AG04450 (cell line): ENCODE data around the gene SETDB1. TPM values are rescaled to one million over a fixed set of nuclear protein-coding genes. Genes with fewer than 3 reads are reported as not detected.

Experiments used
- CTCF ChIA-PET: fragments of 300-600, 350-600 bp; formaldehyde crosslinking; extraction: SDS; loops from one replicate; lab custom pipeline; 2022; ENCODE audit warnings: antibody characterized with exemption, inconsistent platforms; lab: Charles Lee
- POLR2A ChIA-PET: fragments of 350-600 bp; formaldehyde crosslinking; extraction: SDS; loops from one replicate; lab custom pipeline; 2021; ENCODE audit warnings: antibody characterized with exemption, inconsistent platforms; lab: Yijun Ruan, JAX
- DNase-seq: peaks from one replicate; pipeline ENCODE4 v3.0.0-alpha.2; 2011; ENCODE audit warnings: low read depth, low spot score
- H3K27ac ChIP-seq: one replicate; pipeline ENCODE4 v1.5.1; 2012; ENCODE audit warnings: low read depth, low read length, control low read depth
- H3K27me3 ChIP-seq: one replicate; pipeline ENCODE4 v1.6.0; 2012; ENCODE audit warnings: low read length; ENCODE audit not compliant: control insufficient read depth, insufficient read depth
- H3K4me3 ChIP-seq: 2 replicates; pipeline ENCODE4 v1.5.1; 2011; ENCODE audit warnings: mild to moderate bottlenecking, low read depth, low read length, control low read depth
- H3K9me3 ChIP-seq: 2 replicates; pipeline ENCODE4 v1.5.1; 2012; ENCODE audit warnings: low read length; ENCODE audit not compliant: control insufficient read depth, insufficient read depth
- polyA plus RNA-seq: library from polyadenylated mRNA; depleted of rRNA; stranded (reverse); fragments of >200 nt; gene quantifications from 2 replicates; pipeline ENCODE4 v1.2.3, GENCODE V29; 2011
- TF ChIP-seq, protein P1 (sequence below): IDR thresholded peaks from 2 replicates; pipeline ENCODE4 v1.5.1; 2011; ENCODE audit warnings: low read depth, low read length, control low read depth, inconsistent platforms

SETDB1 gene
- polyA plus RNA-seq, 1 experiment = 35.5 TPM

DNA sequence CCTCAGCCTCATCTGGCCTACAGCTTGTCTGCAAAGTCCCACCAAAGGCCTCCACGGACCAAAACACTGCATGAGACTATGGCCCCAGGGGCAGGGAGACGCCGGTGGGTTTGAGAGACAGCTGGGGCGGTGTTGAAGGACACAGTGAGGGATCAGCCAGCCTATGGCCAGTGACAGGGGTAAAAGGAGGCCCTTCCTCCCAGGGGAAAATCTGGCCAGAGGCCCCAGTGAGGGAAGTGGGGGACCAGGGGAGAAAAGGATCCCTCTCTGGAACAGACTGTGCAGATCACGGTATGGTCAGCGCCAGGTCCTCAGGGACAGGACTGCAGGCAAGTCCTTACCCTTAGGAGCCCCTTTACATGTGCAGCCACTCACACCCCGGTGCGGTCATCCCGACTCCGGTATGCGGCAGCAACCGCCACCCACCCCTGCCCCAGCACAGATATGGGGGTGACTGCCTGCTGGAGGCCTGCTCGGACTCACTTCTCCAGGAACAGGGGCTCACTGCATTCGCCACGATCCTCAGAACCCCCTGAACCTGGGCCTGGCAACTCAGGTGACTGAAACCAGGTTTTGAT is 47.2 kb downstream of the SETDB1 start:
- H3K27ac ChIP-seq = peak overlapping the region; percentile 70
- TF ChIP-seq, protein P1, sequence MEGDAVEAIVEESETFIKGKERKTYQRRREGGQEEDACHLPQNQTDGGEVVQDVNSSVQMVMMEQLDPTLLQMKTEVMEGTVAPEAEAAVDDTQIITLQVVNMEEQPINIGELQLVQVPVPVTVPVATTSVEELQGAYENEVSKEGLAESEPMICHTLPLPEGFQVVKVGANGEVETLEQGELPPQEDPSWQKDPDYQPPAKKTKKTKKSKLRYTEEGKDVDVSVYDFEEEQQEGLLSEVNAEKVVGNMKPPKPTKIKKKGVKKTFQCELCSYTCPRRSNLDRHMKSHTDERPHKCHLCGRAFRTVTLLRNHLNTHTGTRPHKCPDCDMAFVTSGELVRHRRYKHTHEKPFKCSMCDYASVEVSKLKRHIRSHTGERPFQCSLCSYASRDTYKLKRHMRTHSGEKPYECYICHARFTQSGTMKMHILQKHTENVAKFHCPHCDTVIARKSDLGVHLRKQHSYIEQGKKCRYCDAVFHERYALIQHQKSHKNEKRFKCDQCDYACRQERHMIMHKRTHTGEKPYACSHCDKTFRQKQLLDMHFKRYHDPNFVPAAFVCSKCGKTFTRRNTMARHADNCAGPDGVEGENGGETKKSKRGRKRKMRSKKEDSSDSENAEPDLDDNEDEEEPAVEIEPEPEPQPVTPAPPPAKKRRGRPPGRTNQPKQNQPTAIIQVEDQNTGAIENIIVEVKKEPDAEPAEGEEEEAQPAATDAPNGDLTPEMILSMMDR = no peak
- POLR2A ChIA-PET = interaction anchor here (0.9 kb wide), 1 partner anchor 23 kb away, joined by 10 read pairs; no protein-coding TSS in a partner anchor
- H3K9me3 ChIP-seq = peaks cover 3% of the 10 kb centered on the region; the same call in 1 of the 2 replicates
- H3K27me3 ChIP-seq = no peaks in the 10 kb centered on the region
- peak overlapping the region; percentile 81 for H3K4me3 ChIP-seq
- CTCF ChIA-PET = interaction anchor here (0.9 kb wide), 2 partner anchors 9 to 21 kb away, joined by 3 to 5 read pairs; partner anchors contain the start of gene ANXA9
- no peak for DNase-seq

DNA sequence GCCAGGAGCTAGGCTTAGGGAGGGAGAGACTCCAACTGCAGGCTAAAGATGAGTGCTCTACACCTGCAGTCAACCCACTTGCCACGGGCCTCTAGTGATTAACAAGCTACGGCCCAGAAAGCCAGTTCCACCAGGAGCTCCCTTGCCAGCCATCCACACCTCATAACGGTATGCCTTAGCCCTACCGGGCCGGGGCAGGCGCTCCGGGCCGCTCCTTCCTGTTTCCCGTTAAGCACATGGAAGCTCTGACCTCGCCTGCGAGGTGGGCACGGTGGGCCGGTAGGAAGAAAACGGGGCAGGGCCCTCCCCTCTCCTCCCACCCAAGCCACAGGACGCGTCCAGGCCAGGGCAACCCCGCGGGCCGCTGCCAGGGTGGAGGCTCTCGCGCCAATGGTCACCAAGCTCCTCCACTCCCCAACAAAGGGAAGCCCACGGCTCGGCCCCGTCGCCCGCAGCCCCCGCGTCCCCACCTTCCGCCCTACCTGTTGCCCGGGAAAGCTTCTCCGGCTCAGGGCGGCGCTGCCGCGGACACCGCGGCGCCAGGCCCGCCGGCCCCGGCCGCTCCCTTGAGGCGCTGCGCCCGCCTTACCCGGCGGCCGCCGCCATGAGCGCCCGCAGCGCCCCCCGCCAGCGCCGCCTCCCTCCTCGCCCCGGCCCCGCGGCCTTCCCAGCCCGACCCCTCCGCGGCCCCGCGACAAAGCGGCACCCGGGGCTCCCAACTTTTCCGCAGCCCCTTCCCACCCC is 47.8 kb downstream of the SETDB1 start:
- POLR2A ChIA-PET = interaction anchor here (0.9 kb wide), 1 partner anchor 22 kb away, joined by 10 read pairs; no protein-coding TSS in a partner anchor
- TF ChIP-seq, protein P1 = no peak
- H3K4me3 ChIP-seq = peak overlapping the region; percentile 81
- CTCF ChIA-PET = interaction anchor here (0.6 to 1.4 kb wide), 5 partner anchors 8 to 441 kb away, joined by 3 to 5 read pairs (median 3); partner anchors contain the start of genes ANXA9 and MINDY1
- no peaks in the 10 kb centered on the region for H3K27me3 ChIP-seq
- peaks cover 3% of the 10 kb centered on the region; the same call in 1 of the 2 replicates for H3K9me3 ChIP-seq
- peak overlapping the region; percentile 70 for H3K27ac ChIP-seq
- DNase-seq = no peak

DNA sequence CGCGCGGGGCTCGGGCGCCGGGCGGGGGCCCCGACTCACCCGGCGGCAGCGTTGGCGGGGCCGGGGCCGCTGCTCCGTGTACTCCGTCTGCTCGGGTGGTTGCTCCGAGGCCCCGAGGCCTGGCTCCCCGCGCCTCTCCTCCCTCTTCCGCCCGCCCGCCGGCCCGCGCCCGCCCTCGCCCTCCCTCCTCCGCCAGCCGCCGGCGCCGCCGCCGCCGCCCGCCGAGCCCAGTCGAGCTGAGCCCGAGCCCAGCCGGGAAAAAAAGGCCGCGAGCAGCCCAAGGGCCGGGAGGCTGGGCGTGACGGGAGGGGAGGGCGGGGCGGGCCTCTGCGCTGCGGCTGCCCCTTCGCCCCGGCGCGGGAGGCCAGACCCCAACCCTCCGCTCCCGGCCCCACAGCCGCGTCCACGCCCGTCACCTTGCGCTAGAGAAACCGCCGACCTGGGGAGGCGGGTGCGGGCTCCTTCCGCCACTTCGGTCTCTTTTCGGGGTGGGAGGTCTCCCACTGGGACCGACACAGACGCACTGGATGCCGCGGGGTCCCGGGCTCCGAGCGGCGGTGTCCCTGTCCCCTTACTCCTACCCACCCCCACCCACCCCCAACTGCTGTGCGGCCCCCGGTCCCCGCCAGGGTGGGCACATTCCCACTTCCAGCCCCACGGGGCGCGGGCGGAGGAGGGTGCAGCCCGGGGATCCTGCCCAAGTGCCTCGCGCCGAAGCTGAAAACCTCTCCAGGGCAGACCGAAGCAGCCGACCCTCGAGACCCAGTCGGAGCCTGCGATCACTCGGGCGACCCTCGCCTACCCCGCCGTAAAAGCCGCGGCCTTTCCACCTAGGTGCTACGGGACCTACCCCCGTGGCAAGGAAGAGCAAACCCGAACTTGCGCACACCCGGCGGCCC is 48.7 kb downstream of the SETDB1 start, which contains the start of gene CERS2:
TSS of gene CERS2 (minus strand) at position 256 of the 899 bp plus-strand sequence. CDS start 5,745 bp downstream, outside the sequence.
- H3K27ac ChIP-seq = peak within 1 kb of the TSS; percentile 70
- POLR2A ChIA-PET = no interaction called here
- H3K9me3 ChIP-seq = peaks cover 3% of the 10 kb centered on the region; the same call in 1 of the 2 replicates
- no peaks in the 10 kb centered on the region for H3K27me3 ChIP-seq
- H3K4me3 ChIP-seq = peak within 1 kb of the TSS; percentile 81
- CTCF ChIA-PET = interaction anchor here (0.6 to 2.1 kb wide), 4 partner anchors 22 to 441 kb away, joined by 3 to 11 read pairs (median 4); partner anchors contain the start of gene MINDY1
- DNase-seq = no peak
- TF ChIP-seq, protein P1 = no peak

DNA sequence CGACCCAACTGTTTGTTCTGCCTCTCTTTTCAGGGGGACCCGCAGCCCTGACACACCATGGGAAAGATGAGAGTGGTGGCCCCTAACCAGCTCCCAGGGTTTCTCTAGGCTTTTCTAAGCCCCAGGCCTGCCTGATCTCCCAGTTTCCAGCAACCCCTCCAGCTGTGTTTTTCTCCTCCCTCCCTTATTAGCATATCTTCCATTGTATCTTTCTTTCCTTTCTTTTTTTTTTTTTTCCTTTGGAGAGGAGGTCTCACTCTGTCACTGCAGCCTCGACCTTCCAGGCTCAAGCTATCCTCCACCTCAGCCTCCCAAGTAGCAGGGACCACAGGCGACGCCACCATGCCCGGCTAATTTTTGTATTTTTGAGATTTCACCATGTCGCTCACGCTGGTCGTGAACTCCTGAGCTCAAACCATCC is 50.2 kb downstream of the SETDB1 start:
- CTCF ChIA-PET = interaction anchor here (1.9 to 2.1 kb wide), 2 partner anchors 20 to 30 kb away, joined by 10 to 11 read pairs; partner anchors contain the start of gene MINDY1
- Histone ChIP-seq H3K4me3 (no peak overlapping the region), H3K27me3 (no peaks in the 10 kb centered on the region), H3K9me3 (peaks cover 3% of the 10 kb centered on the region; the same call in 1 of the 2 replicates), H3K27ac (no peak overlapping the region)
- TF ChIP-seq, protein P1 = no peak
- no peak for DNase-seq
- POLR2A ChIA-PET = interaction anchor here (0.7 kb wide), 2 partner anchors 21 to 43 kb away, joined by 3 to 4 read pairs; no protein-coding TSS in a partner anchor
